SK-N-SH (cell line): ENCODE data around the gene SUN5.
"Not testable (repeated sequence)": the region's sequence is repeated elsewhere in the genome, so short reads cannot be mapped to it uniquely, and the experiment has no call there.

Experiments used
- SMC3 ChIP-seq: IDR thresholded peaks from 2 replicates; pipeline ENCODE4 v1.6.1; 2012; ENCODE audit warnings: low read depth, low read length, improper control_type of control experiment
- YY1 ChIP-seq: IDR thresholded peaks from 2 replicates; pipeline ENCODE4 v1.4.0; 2012; ENCODE audit warnings: low read depth, mild to moderate bottlenecking

GRCh38 chr20:32975121-32975520 is 29.1 kb downstream of the SUN5 start:
- not testable (repeated sequence) for TF ChIP-seq YY1, SMC3
